Measurements from ENCODE around the gene RAB11FIP5. TPM values are rescaled to one million over a fixed set of nuclear protein-coding genes. Genes with fewer than 3 reads are reported as not detected.
A peak's percentile ranks its signal among the peaks of the same experiment; 100 is the strongest.
"Not testable (repeated sequence)": the region's sequence is repeated elsewhere in the genome, so short reads cannot be mapped to it uniquely, and the experiment has no call there.

Gene RAB11FIP5
- total RNA-seq, 1 donor from 2014 or later = 54.7 TPM

DNA sequence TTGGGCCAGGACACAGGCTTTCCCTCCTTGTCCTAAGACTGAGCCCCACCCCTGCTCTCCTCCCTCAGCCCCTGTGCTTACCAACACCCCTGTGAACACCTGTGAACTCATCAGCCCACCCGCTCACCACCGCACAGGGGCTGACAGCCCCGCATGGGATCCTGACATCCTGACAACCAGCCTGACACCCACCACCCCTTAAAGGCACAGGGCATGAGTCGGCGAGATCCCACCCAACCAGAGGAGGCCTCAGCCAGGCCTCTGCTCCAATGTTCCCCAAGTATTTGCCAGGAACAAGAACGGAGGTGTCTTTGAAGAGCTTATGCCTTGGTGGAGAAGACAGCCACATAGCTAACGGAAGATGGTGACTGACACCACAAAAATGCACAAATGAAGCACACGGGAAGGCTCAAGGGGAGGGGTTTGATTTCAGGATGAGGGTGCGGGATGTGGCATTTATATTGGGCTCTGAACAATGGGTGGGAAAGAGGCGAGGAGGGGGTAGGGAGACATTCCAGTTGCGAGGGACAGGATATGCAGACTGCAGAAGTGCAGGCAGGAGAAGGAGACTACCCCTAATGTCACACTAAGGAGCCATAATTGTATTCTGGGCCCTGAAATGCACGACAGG lies 11.0 kb downstream of the RAB11FIP5 start:
- peaks cover 1% of the 10 kb centered on the region for H3K36me3 Mint-ChIP-seq (ENCODE audit: low read depth)
- H3K27me3 Mint-ChIP-seq (ENCODE audit: low read depth) = no peaks in the 10 kb centered on the region
- H3K4me3 Mint-ChIP-seq (ENCODE audit: unreplicated experiment) = no peak overlapping the region
- no peak overlapping the region for H3K27ac Mint-ChIP-seq (ENCODE audit: unreplicated experiment)
- H3K4me1 Mint-ChIP-seq (ENCODE audit: low read depth) = peaks cover 34% of the 10 kb centered on the region
- TF ChIP-seq, protein P1, sequence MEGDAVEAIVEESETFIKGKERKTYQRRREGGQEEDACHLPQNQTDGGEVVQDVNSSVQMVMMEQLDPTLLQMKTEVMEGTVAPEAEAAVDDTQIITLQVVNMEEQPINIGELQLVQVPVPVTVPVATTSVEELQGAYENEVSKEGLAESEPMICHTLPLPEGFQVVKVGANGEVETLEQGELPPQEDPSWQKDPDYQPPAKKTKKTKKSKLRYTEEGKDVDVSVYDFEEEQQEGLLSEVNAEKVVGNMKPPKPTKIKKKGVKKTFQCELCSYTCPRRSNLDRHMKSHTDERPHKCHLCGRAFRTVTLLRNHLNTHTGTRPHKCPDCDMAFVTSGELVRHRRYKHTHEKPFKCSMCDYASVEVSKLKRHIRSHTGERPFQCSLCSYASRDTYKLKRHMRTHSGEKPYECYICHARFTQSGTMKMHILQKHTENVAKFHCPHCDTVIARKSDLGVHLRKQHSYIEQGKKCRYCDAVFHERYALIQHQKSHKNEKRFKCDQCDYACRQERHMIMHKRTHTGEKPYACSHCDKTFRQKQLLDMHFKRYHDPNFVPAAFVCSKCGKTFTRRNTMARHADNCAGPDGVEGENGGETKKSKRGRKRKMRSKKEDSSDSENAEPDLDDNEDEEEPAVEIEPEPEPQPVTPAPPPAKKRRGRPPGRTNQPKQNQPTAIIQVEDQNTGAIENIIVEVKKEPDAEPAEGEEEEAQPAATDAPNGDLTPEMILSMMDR (IDR thresholded peaks at IDR 0.05) = no peak
- H3K9me3 Mint-ChIP-seq (ENCODE audit: low read depth) = no peaks in the 10 kb centered on the region
- peak; percentile 37 for DNase-seq (ENCODE audit: low spot score)

DNA sequence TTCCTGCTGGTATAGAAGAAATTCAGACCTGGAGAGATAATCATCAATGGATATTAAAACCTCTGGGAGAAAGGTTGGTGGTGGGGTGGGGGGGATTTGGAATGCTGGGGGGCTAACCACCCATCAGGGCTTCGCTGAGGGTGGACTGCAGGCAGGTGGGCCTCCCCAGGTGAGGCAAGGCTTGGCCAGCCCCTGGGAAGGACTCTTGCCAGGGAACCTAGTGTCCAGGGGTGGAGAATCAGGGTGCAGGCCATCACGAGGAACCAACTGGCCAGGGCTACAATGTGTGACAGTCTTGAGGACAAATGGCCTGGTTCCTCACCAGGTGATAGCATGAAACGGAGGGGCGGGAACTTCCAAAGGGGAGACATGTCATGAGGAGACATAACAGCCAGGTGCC lies 11.8 kb downstream of the RAB11FIP5 start:
- Mint-ChIP-seq H3K4me3 (ENCODE audit: unreplicated experiment) (no peak overlapping the region), H3K4me1 (ENCODE audit: low read depth) (peaks cover 31% of the 10 kb centered on the region), H3K27ac (ENCODE audit: unreplicated experiment) (no peak overlapping the region), H3K9me3 (ENCODE audit: low read depth) (no peaks in the 10 kb centered on the region), H3K36me3 (ENCODE audit: low read depth) (peaks cover 1% of the 10 kb centered on the region), H3K27me3 (ENCODE audit: low read depth) (no peaks in the 10 kb centered on the region)
- DNase-seq (ENCODE audit: low spot score) = peak; percentile 69
- TF ChIP-seq, protein P1 (IDR thresholded peaks at IDR 0.05) = no peak

GRCh38 chr2:73099486-73099885 lies 13.3 kb downstream of the RAB11FIP5 start:
- H3K4me3 Mint-ChIP-seq (ENCODE audit: unreplicated experiment) = no peak overlapping the region
- H3K27me3 Mint-ChIP-seq (ENCODE audit: low read depth) = no peaks in the 10 kb centered on the region
- H3K36me3 Mint-ChIP-seq (ENCODE audit: low read depth) = no peaks in the 10 kb centered on the region
- no peaks in the 10 kb centered on the region for H3K9me3 Mint-ChIP-seq (ENCODE audit: low read depth)
- TF ChIP-seq, protein P1 (IDR thresholded peaks at IDR 0.05) = no peak
- peak; percentile 53 for DNase-seq (ENCODE audit: low spot score)
- H3K4me1 Mint-ChIP-seq (ENCODE audit: low read depth) = peaks cover 25% of the 10 kb centered on the region
- no peak overlapping the region for H3K27ac Mint-ChIP-seq (ENCODE audit: unreplicated experiment)

DNA sequence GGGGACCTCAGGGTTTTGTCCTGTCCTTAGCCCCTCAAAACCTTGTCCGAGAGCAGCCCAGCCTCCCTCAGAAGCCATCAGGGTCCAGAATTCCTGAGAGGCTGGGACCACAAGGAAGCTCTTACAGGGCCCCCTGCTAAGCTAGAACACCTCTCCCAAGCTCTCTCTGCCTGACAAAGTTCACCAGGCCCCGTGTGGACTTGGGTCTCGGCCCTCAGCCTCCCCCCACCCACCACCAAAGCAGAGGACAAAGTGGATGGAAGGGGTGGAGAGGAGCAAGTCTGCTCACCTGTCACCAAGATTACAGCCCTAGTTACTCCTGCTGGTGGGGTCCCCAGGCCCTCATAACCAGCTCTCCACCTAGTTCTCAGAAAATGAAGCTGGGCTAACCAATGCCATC lies 16.8 kb downstream of the RAB11FIP5 start:
- Mint-ChIP-seq H3K27ac (ENCODE audit: unreplicated experiment) (no peak overlapping the region), H3K27me3 (ENCODE audit: low read depth) (no peaks in the 10 kb centered on the region), H3K9me3 (ENCODE audit: low read depth) (no peaks in the 10 kb centered on the region), H3K4me1 (ENCODE audit: low read depth) (peaks cover 39% of the 10 kb centered on the region), H3K4me3 (ENCODE audit: unreplicated experiment) (no peak overlapping the region), H3K36me3 (ENCODE audit: low read depth) (no peaks in the 10 kb centered on the region)
- TF ChIP-seq, protein P1 (IDR thresholded peaks at IDR 0.05) = no peak
- no peak for DNase-seq (ENCODE audit: low spot score)

- not testable (repeated sequence) for H3K9me3 Mint-ChIP-seq (ENCODE audit: low read depth); H3K4me3 Mint-ChIP-seq (ENCODE audit: unreplicated experiment); H3K36me3 Mint-ChIP-seq (ENCODE audit: low read depth); H3K27ac Mint-ChIP-seq (ENCODE audit: unreplicated experiment); DNase-seq (ENCODE audit: low spot score); H3K27me3 Mint-ChIP-seq (ENCODE audit: low read depth)
- peaks cover 59% of the 10 kb centered on the region for H3K4me1 Mint-ChIP-seq (ENCODE audit: low read depth)
Observed at GRCh38 chr2:73093601-73094218, 19.0 kb downstream of the RAB11FIP5 start.
